Measurements from ENCODE around the gene CTIF. TPM values are rescaled to one million over a fixed set of nuclear protein-coding genes. Genes with fewer than 3 reads are reported as not detected.

Gene CTIF
- total RNA-seq, 4 donors from 2014 or later = 29.0 to 61.5 (median 37.7) TPM

DNA sequence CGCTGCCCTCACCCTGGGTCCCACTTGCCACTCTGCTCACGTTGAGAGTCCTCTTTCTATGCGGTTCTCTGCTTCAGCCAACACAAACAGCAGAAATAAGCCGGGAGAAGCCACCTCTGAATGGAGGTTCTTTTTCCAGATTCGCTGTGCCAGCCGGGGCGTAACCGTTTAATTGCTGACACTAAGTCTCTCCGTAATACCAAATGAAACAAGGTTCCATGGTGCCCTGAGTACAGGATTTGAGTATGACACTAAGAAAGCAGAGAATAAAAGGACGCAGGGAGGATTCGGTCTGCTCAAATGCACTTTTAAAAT, 37.6 kb downstream of the CTIF start:
- H3K4me1 ChIP-seq = peaks cover 12% of the 10 kb centered on the region
- H3K27ac ChIP-seq = no peak overlapping the region
- H3K4me3 ChIP-seq = no peak overlapping the region
- H3K36me3 ChIP-seq = no peaks in the 10 kb centered on the region
- no peaks in the 10 kb centered on the region for H3K27me3 ChIP-seq
- WGBS = 77% methylated on average over 9 of the region's 11 CpGs
- TF ChIP-seq EP300 (IDR thresholded peaks at IDR 0.05) (no peak), POLR2AphosphoS5 (IDR thresholded peaks at IDR 0.05) (no peak), CTCF (IDR thresholded peaks at IDR 0.05) (no peak), POLR2A (IDR thresholded peaks at IDR 0.05) (no peak)
- H3K9me3 ChIP-seq = no peaks in the 10 kb centered on the region
- DNase-seq (ENCODE audit: low spot score in 2 of 2) = no peak

- DNase-seq (ENCODE audit: low spot score in 2 of 2) = no peak
- H3K27me3 ChIP-seq = no peaks in the 10 kb centered on the region
- H3K4me3 ChIP-seq = no peak overlapping the region
- H3K4me1 ChIP-seq = peaks cover 16% of the 10 kb centered on the region
- TF ChIP-seq POLR2AphosphoS5 (IDR thresholded peaks at IDR 0.05) = no peak
- TF ChIP-seq EP300 (IDR thresholded peaks at IDR 0.05) = no peak
- TF ChIP-seq CTCF (IDR thresholded peaks at IDR 0.05) = no peak
- TF ChIP-seq POLR2A (IDR thresholded peaks at IDR 0.05) = no peak
- no peak overlapping the region for H3K27ac ChIP-seq
- H3K36me3 ChIP-seq = no peaks in the 10 kb centered on the region
- no peaks in the 10 kb centered on the region for H3K9me3 ChIP-seq
- WGBS = 97% methylated on average over 5 of the region's 5 CpGs
Measured at GRCh38 chr18:48577478-48578190, 38.8 kb downstream of the CTIF start.

GRCh38 chr18:48578289-48578688, 39.5 kb downstream of the CTIF start:
- Histone ChIP-seq H3K9me3 (no peaks in the 10 kb centered on the region), H3K4me3 (no peak overlapping the region), H3K4me1 (peaks cover 16% of the 10 kb centered on the region), H3K36me3 (no peaks in the 10 kb centered on the region), H3K27ac (no peak overlapping the region), H3K27me3 (no peaks in the 10 kb centered on the region)
- 92% methylated on average over 3 of the region's 3 CpGs for WGBS
- TF ChIP-seq POLR2A (IDR thresholded peaks at IDR 0.05) (no peak), EP300 (IDR thresholded peaks at IDR 0.05) (no peak), CTCF (IDR thresholded peaks at IDR 0.05) (no peak), POLR2AphosphoS5 (IDR thresholded peaks at IDR 0.05) (no peak)
- no peak for DNase-seq (ENCODE audit: low spot score in 2 of 2)

GRCh38 chr18:48580066-48580465, 41.2 kb downstream of the CTIF start:
- 96% methylated on average over 7 of the region's 7 CpGs for WGBS
- Histone ChIP-seq H3K9me3 (no peaks in the 10 kb centered on the region), H3K27ac (no peak overlapping the region), H3K27me3 (no peaks in the 10 kb centered on the region), H3K4me1 (peaks cover 16% of the 10 kb centered on the region), H3K4me3 (no peak overlapping the region), H3K36me3 (no peaks in the 10 kb centered on the region)
- TF ChIP-seq EP300 (IDR thresholded peaks at IDR 0.05) (no peak), CTCF (IDR thresholded peaks at IDR 0.05) (no peak), POLR2AphosphoS5 (IDR thresholded peaks at IDR 0.05) (no peak), POLR2A (IDR thresholded peaks at IDR 0.05) (no peak)
- DNase-seq (ENCODE audit: low spot score in 2 of 2) = no peak

- TF ChIP-seq POLR2AphosphoS5 (IDR thresholded peaks at IDR 0.05) (no peak), POLR2A (IDR thresholded peaks at IDR 0.05) (no peak), CTCF (IDR thresholded peaks at IDR 0.05) (no peak), EP300 (IDR thresholded peaks at IDR 0.05) (no peak)
- peaks cover 11% of the 10 kb centered on the region for H3K4me1 ChIP-seq
Measured at GRCh38 chr18:48580782-48581181, 42.0 kb downstream of the CTIF start.

More at GRCh38 chr18:48580782-48581181, 42.0 kb downstream of the CTIF start:
- Histone ChIP-seq H3K27ac (no peak overlapping the region), H3K4me3 (no peak overlapping the region), H3K36me3 (no peaks in the 10 kb centered on the region), H3K9me3 (no peaks in the 10 kb centered on the region), H3K27me3 (no peaks in the 10 kb centered on the region)
- peak; percentile 79 to 85 for DNase-seq (ENCODE audit: low spot score in 2 of 2)
- 41% methylated on average over 10 of the region's 10 CpGs for WGBS
